Right cardiac atrium (tissue), 5 donors: ENCODE data around the gene MTERF4. TPM values are rescaled to one million over a fixed set of nuclear protein-coding genes. Genes with fewer than 3 reads are reported as not detected.

Experiments used
- ATAC-seq, 2 donors: fragments of 200-7000 bp; cut with Tn5 transposase; one replicate each; pipeline versions ENCODE4 v1.8.0 to v1.9.1; 2020; ENCODE audit warnings: moderate library complexity in 2 of 2, mild to moderate bottlenecking in 1 of 2
- DNase-seq, 3 donors: peaks; one replicate each; pipeline ENCODE4 v3.0.0-alpha.2; 2020
- H3K27ac ChIP-seq: one replicate; pipeline ENCODE4 v1.5.1; 2013; ENCODE audit warnings: mild to moderate bottlenecking, low read length, control low read depth, moderate library complexity
- H3K27me3 ChIP-seq: one replicate; pipeline ENCODE4 v1.6.1; 2013; ENCODE audit not compliant: control insufficient read depth, insufficient read depth
- H3K4me1 ChIP-seq: one replicate; pipeline ENCODE4 v1.6.1; 2013; ENCODE audit warnings: low read length; ENCODE audit not compliant: control insufficient read depth, insufficient read depth
- H3K4me3 ChIP-seq: one replicate; pipeline ENCODE4 v1.5.1; 2013; ENCODE audit warnings: low read length, control low read depth
- H3K9me3 ChIP-seq: one replicate; pipeline ENCODE4 v1.6.1; 2013; ENCODE audit warnings: low read length; ENCODE audit not compliant: control insufficient read depth
- WGBS: extraction: QIAGEN DNeasy Blood & Tissue Kit; methylation state at CpG from one replicate; pipeline ENCODE4 v1.1.7; 2013; 5-methylcytosine and 5-hydroxymethylcytosine counted together
- intact Hi-C, 4 donors: fragments of 100-400 bp; cut with DNase I; formaldehyde crosslinking; loops; one replicate each; pipeline versions ENCODE4 v1.11.0 to v1.14.0; 2022 to 2023
- polyA plus RNA-seq: library from polyadenylated mRNA; stranded (reverse); fragments of 200-250 nt; gene quantifications from one replicate; pipeline ENCODE4 v1.2.3, GENCODE V29; 2013
- total RNA-seq, 4 donors: library from RNA; stranded (reverse); fragmentation: NEBNext Ultra II Directional; extraction: Animal tissue kit (Norgen Biotek cat#: 25700); gene quantifications; one replicate each; pipeline ENCODE4 v1.2.1, GENCODE V29; 2021
- donor health status: healthy with polysubstance abuse.
- donor health status: DM: no; HTN: yes; CAD: no.
- donor health status: DM: no; HTN: no; CAD: no.
- donor health status: DM: no; HTN: yes; CAD: no; lungs with severe emphysema.
- donor health status: DM: yes; HTN: yes; CAD: no.

The MTERF4 gene
- total and polyA plus RNA-seq, 5 donors, result 17.6 to 23.2 (median 21.5) TPM

GRCh38 chr2:241061275-241061674 is 40.8 kb downstream of the MTERF4 start:
- intact Hi-C loops, result loop anchor here in 1 of 4 donors (10.0 kb wide), 1 partner anchor 196 kb away; the partner anchor contains the start of gene AGXT
- peak in 1 of 3 donors; percentile 43 for DNase-seq
- Histone ChIP-seq H3K4me1 (no peaks in the 10 kb centered on the region), H3K9me3 (no peaks in the 10 kb centered on the region), H3K4me3 (no peak overlapping the region), H3K27ac (no peak overlapping the region), H3K27me3 (no peaks in the 10 kb centered on the region)
- no peak for ATAC-seq
- 74% methylated on average over 6 of the region's 6 CpGs for WGBS

GRCh38 chr2:241053576-241054251 is 48.4 kb downstream of the MTERF4 start:
- Histone ChIP-seq H3K27ac (no peak overlapping the region), H3K27me3 (no peaks in the 10 kb centered on the region), H3K4me1 (no peaks in the 10 kb centered on the region), H3K4me3 (no peak overlapping the region), H3K9me3 (no peaks in the 10 kb centered on the region)
- intact Hi-C loops, result no loop called here
- ATAC-seq (peak in 1 of 2 donors; percentile 23), DNase-seq (no peak)
- 93% methylated on average over 8 of the region's 8 CpGs for WGBS

- H3K27ac ChIP-seq, result no peak overlapping the region
- H3K4me1 ChIP-seq, result no peaks in the 10 kb centered on the region
- ATAC-seq (peak in 1 of 2 donors; percentile 27), DNase-seq (peak in 2 of 3 donors; percentile 42 to 50)
- no peaks in the 10 kb centered on the region for H3K27me3 ChIP-seq
- H3K9me3 ChIP-seq, result no peaks in the 10 kb centered on the region
- 89% methylated on average over 31 of the region's 31 CpGs for WGBS
- intact Hi-C loops, result no loop called here
- no peak overlapping the region for H3K4me3 ChIP-seq
Measured at GRCh38 chr2:241052677-241053360, 49.3 kb downstream of the MTERF4 start.

- DNase-seq (peak in 2 of 3 donors; percentile 46 to 50), ATAC-seq (no peak)
- no peak overlapping the region for H3K4me3 ChIP-seq
- no peaks in the 10 kb centered on the region for H3K27me3 ChIP-seq
- intact Hi-C loops, result no loop called here
- no peaks in the 10 kb centered on the region for H3K9me3 ChIP-seq
- WGBS, result 91% methylated on average over 33 of the region's 33 CpGs
- no peak overlapping the region for H3K27ac ChIP-seq
- H3K4me1 ChIP-seq, result no peaks in the 10 kb centered on the region
Measured at GRCh38 chr2:241051578-241052487, 50.3 kb downstream of the MTERF4 start.

GRCh38 chr2:241050624-241051577 is 51.2 kb downstream of the MTERF4 start:
- H3K27me3 ChIP-seq, result no peaks in the 10 kb centered on the region
- ATAC-seq, result no peak
- H3K4me1 ChIP-seq, result no peaks in the 10 kb centered on the region
- peak in 2 of 3 donors; percentile 5 to 36 for DNase-seq
- intact Hi-C loops, result no loop called here
- H3K27ac ChIP-seq, result no peak overlapping the region
- H3K4me3 ChIP-seq, result no peak overlapping the region
- WGBS, result 89% methylated on average over 18 of the region's 18 CpGs
- no peaks in the 10 kb centered on the region for H3K9me3 ChIP-seq

- Histone ChIP-seq H3K27ac (no peak overlapping the region), H3K4me3 (no peak overlapping the region), H3K4me1 (no peaks in the 10 kb centered on the region), H3K27me3 (no peaks in the 10 kb centered on the region), H3K9me3 (no peaks in the 10 kb centered on the region)
- no peak for ATAC-seq
- peak in 2 of 3 donors; percentile 46 to 51 for DNase-seq
- 51% methylated on average over 38 of the region's 38 CpGs for WGBS
- intact Hi-C loops, result no loop called here
Measured at GRCh38 chr2:241049739-241050623, 52.1 kb downstream of the MTERF4 start.

- ATAC-seq (no peak), DNase-seq (peak in 1 of 3 donors; percentile 34)
- no peak overlapping the region for H3K4me3 ChIP-seq
- H3K27me3 ChIP-seq, result no peaks in the 10 kb centered on the region
- 87% methylated on average over 11 of the region's 11 CpGs for WGBS
- H3K4me1 ChIP-seq, result no peaks in the 10 kb centered on the region
- intact Hi-C loops, result no loop called here
- no peak overlapping the region for H3K27ac ChIP-seq
- no peaks in the 10 kb centered on the region for H3K9me3 ChIP-seq
Measured at GRCh38 chr2:241048949-241049343, 53.1 kb downstream of the MTERF4 start.

GRCh38 chr2:241048149-241048948 is 53.7 kb downstream of the MTERF4 start:
- H3K4me3 ChIP-seq, result no peak overlapping the region
- intact Hi-C loops, result no loop called here
- ATAC-seq, result no peak
- 91% methylated on average over 30 of the region's 30 CpGs for WGBS
- no peak overlapping the region for H3K27ac ChIP-seq
- no peaks in the 10 kb centered on the region for H3K9me3 ChIP-seq
- no peaks in the 10 kb centered on the region for H3K27me3 ChIP-seq
- DNase-seq, result peak in 1 of 3 donors; percentile 28
- H3K4me1 ChIP-seq, result no peaks in the 10 kb centered on the region
